ENCODE data around the gene NYNRIN. TPM values are rescaled to one million over a fixed set of nuclear protein-coding genes. Genes with fewer than 3 reads are reported as not detected.

The NYNRIN gene
- total and polyA plus RNA-seq, 5 donors from 2014 or later, result 0.02 to 0.22 TPM; not detected in 3

- DNase-seq (no peak), ATAC-seq (ENCODE audit: low read depth in 2 of 2) (no peak)
- Mint-ChIP-seq H3K27me3 (peaks cover 34% of the 10 kb centered on the region), H3K27ac (no peak overlapping the region), H3K36me3 (no peaks in the 10 kb centered on the region), H3K9me3 (peaks cover 0 to 2% (median 0%) of the 10 kb centered on the region in 7 donors), H3K4me1 (no peaks in the 10 kb centered on the region), H3K4me3 (no peak overlapping the region)
- no peaks in the 10 kb centered on the region for H3K9me3 ChIP-seq (ENCODE audit: control insufficient read depth in 2 of 2, low read length in 2 of 2)
- no peak overlapping the region for H3K27ac ChIP-seq (ENCODE audit: insufficient read depth, low read length, poor library complexity, severe bottlenecking)
- no peaks in the 10 kb centered on the region for H3K36me3 ChIP-seq (ENCODE audit: control insufficient read depth, insufficient read depth, low read length)
- H3K4me3 ChIP-seq (ENCODE audit: low read depth, low read length), result no peak overlapping the region
- peaks cover 2% of the 10 kb centered on the region for H3K27me3 ChIP-seq (ENCODE audit: control insufficient read depth, insufficient read depth, low read length)
- H3K4me1 ChIP-seq (ENCODE audit: control insufficient read depth, insufficient read depth, low read length, poor library complexity, severe bottlenecking), result no peaks in the 10 kb centered on the region
These were observed 16.1 kb downstream of the NYNRIN start for GRCh38 chr14:24414732-24415420.

- no peak overlapping the region for H3K27ac Mint-ChIP-seq
- Histone ChIP-seq H3K4me1 (ENCODE audit: control insufficient read depth, insufficient read depth, low read length, poor library complexity, severe bottlenecking) (no peaks in the 10 kb centered on the region), H3K27ac (ENCODE audit: insufficient read depth, low read length, poor library complexity, severe bottlenecking) (no peak overlapping the region), H3K4me3 (ENCODE audit: low read depth, low read length) (no peak overlapping the region), H3K9me3 (ENCODE audit: control insufficient read depth in 2 of 2, low read length in 2 of 2) (no peaks in the 10 kb centered on the region), H3K27me3 (ENCODE audit: control insufficient read depth, insufficient read depth, low read length) (peaks cover 2% of the 10 kb centered on the region), H3K36me3 (ENCODE audit: control insufficient read depth, insufficient read depth, low read length) (no peaks in the 10 kb centered on the region)
- H3K9me3 Mint-ChIP-seq, result peaks cover 0 to 2% (median 0%) of the 10 kb centered on the region in 7 donors
- DNase-seq (no peak), ATAC-seq (ENCODE audit: low read depth in 2 of 2) (no peak)
- no peaks in the 10 kb centered on the region for H3K36me3 Mint-ChIP-seq
- peaks cover 34% of the 10 kb centered on the region for H3K27me3 Mint-ChIP-seq
- no peaks in the 10 kb centered on the region for H3K4me1 Mint-ChIP-seq
- H3K4me3 Mint-ChIP-seq, result no peak overlapping the region
These were observed 16.8 kb downstream of the NYNRIN start for GRCh38 chr14:24415421-24416253.

GRCh38 chr14:24416254-24416931, 17.6 kb downstream of the NYNRIN start:
- no peak for DNase-seq
- H3K36me3 ChIP-seq (ENCODE audit: control insufficient read depth, insufficient read depth, low read length), result no peaks in the 10 kb centered on the region
- Mint-ChIP-seq H3K27ac (no peak overlapping the region), H3K27me3 (peaks cover 38% of the 10 kb centered on the region), H3K4me3 (no peak overlapping the region), H3K4me1 (no peaks in the 10 kb centered on the region), H3K36me3 (no peaks in the 10 kb centered on the region), H3K9me3 (peaks cover 0 to 2% (median 0%) of the 10 kb centered on the region in 7 donors)
- H3K4me1 ChIP-seq (ENCODE audit: control insufficient read depth, insufficient read depth, low read length, poor library complexity, severe bottlenecking), result no peaks in the 10 kb centered on the region
- H3K27ac ChIP-seq (ENCODE audit: insufficient read depth, low read length, poor library complexity, severe bottlenecking), result no peak overlapping the region
- no peak overlapping the region for H3K4me3 ChIP-seq (ENCODE audit: low read depth, low read length)
- no peaks in the 10 kb centered on the region for H3K9me3 ChIP-seq (ENCODE audit: control insufficient read depth in 2 of 2, low read length in 2 of 2)
- H3K27me3 ChIP-seq (ENCODE audit: control insufficient read depth, insufficient read depth, low read length), result peaks cover 2% of the 10 kb centered on the region
- ATAC-seq (ENCODE audit: low read depth in 2 of 2), result no peak

GRCh38 chr14:24416932-24417619, 18.3 kb downstream of the NYNRIN start:
- DNase-seq (no peak), ATAC-seq (ENCODE audit: low read depth in 2 of 2) (no peak)
- peaks cover 2% of the 10 kb centered on the region for H3K27me3 ChIP-seq (ENCODE audit: control insufficient read depth, insufficient read depth, low read length)
- Mint-ChIP-seq H3K27ac (no peak overlapping the region), H3K36me3 (no peaks in the 10 kb centered on the region), H3K4me1 (no peaks in the 10 kb centered on the region), H3K27me3 (peaks cover 38% of the 10 kb centered on the region), H3K4me3 (no peak overlapping the region), H3K9me3 (peaks cover 0 to 2% (median 0%) of the 10 kb centered on the region in 7 donors)
- no peak overlapping the region for H3K27ac ChIP-seq (ENCODE audit: insufficient read depth, low read length, poor library complexity, severe bottlenecking)
- H3K9me3 ChIP-seq (ENCODE audit: control insufficient read depth in 2 of 2, low read length in 2 of 2), result no peaks in the 10 kb centered on the region
- H3K4me1 ChIP-seq (ENCODE audit: control insufficient read depth, insufficient read depth, low read length, poor library complexity, severe bottlenecking), result no peaks in the 10 kb centered on the region
- no peak overlapping the region for H3K4me3 ChIP-seq (ENCODE audit: low read depth, low read length)
- H3K36me3 ChIP-seq (ENCODE audit: control insufficient read depth, insufficient read depth, low read length), result no peaks in the 10 kb centered on the region

GRCh38 chr14:24417832-24418491, 19.2 kb downstream of the NYNRIN start:
- H3K27me3 Mint-ChIP-seq, result peaks cover 32% of the 10 kb centered on the region
- no peak for DNase-seq

GRCh38 chr14:24418492-24418873, 19.7 kb downstream of the NYNRIN start:
- H3K9me3 ChIP-seq (ENCODE audit: control insufficient read depth in 2 of 2, low read length in 2 of 2), result no peaks in the 10 kb centered on the region
- H3K9me3 Mint-ChIP-seq, result peaks cover 0 to 2% (median 0%) of the 10 kb centered on the region in 7 donors
- H3K4me3 Mint-ChIP-seq, result no peak overlapping the region
- H3K36me3 Mint-ChIP-seq, result no peaks in the 10 kb centered on the region
- H3K27ac ChIP-seq (ENCODE audit: insufficient read depth, low read length, poor library complexity, severe bottlenecking), result no peak overlapping the region
- DNase-seq (no peak), ATAC-seq (ENCODE audit: low read depth in 2 of 2) (no peak)
- H3K36me3 ChIP-seq (ENCODE audit: control insufficient read depth, insufficient read depth, low read length), result no peaks in the 10 kb centered on the region
- no peak overlapping the region for H3K27ac Mint-ChIP-seq
- peaks cover 2% of the 10 kb centered on the region for H3K27me3 ChIP-seq (ENCODE audit: control insufficient read depth, insufficient read depth, low read length)
- no peaks in the 10 kb centered on the region for H3K4me1 ChIP-seq (ENCODE audit: control insufficient read depth, insufficient read depth, low read length, poor library complexity, severe bottlenecking)
- H3K4me3 ChIP-seq (ENCODE audit: low read depth, low read length), result no peak overlapping the region
- H3K4me1 Mint-ChIP-seq, result no peaks in the 10 kb centered on the region
- peaks cover 32% of the 10 kb centered on the region for H3K27me3 Mint-ChIP-seq

More at GRCh38 chr14:24417832-24418491, 19.2 kb downstream of the NYNRIN start:
- H3K27ac ChIP-seq (ENCODE audit: insufficient read depth, low read length, poor library complexity, severe bottlenecking), result no peak overlapping the region
- H3K9me3 ChIP-seq (ENCODE audit: control insufficient read depth in 2 of 2, low read length in 2 of 2), result no peaks in the 10 kb centered on the region
- Mint-ChIP-seq H3K9me3 (peaks cover 0 to 2% (median 0%) of the 10 kb centered on the region in 7 donors), H3K27ac (no peak overlapping the region), H3K4me1 (no peaks in the 10 kb centered on the region), H3K4me3 (no peak overlapping the region), H3K36me3 (no peaks in the 10 kb centered on the region)
- no peak for ATAC-seq (ENCODE audit: low read depth in 2 of 2)
- H3K4me3 ChIP-seq (ENCODE audit: low read depth, low read length), result no peak overlapping the region
- H3K36me3 ChIP-seq (ENCODE audit: control insufficient read depth, insufficient read depth, low read length), result no peaks in the 10 kb centered on the region
- no peaks in the 10 kb centered on the region for H3K4me1 ChIP-seq (ENCODE audit: control insufficient read depth, insufficient read depth, low read length, poor library complexity, severe bottlenecking)
- H3K27me3 ChIP-seq (ENCODE audit: control insufficient read depth, insufficient read depth, low read length), result peaks cover 2% of the 10 kb centered on the region

GRCh38 chr14:24422261-24422660, 23.5 kb downstream of the NYNRIN start:
- peaks cover 2% of the 10 kb centered on the region for H3K27me3 ChIP-seq (ENCODE audit: control insufficient read depth, insufficient read depth, low read length)
- no peaks in the 10 kb centered on the region for H3K36me3 ChIP-seq (ENCODE audit: control insufficient read depth, insufficient read depth, low read length)
- H3K4me3 ChIP-seq (ENCODE audit: low read depth, low read length), result no peak overlapping the region
- no peaks in the 10 kb centered on the region for H3K9me3 ChIP-seq (ENCODE audit: control insufficient read depth in 2 of 2, low read length in 2 of 2)
- Mint-ChIP-seq H3K9me3 (no peaks in the 10 kb centered on the region), H3K4me1 (peaks cover 0 to 24% (median 17%) of the 10 kb centered on the region in 4 donors), H3K27me3 (peaks cover 19% of the 10 kb centered on the region), H3K27ac (no peak overlapping the region), H3K36me3 (no peaks in the 10 kb centered on the region), H3K4me3 (no peak overlapping the region)
- peaks cover 4% of the 10 kb centered on the region for H3K4me1 ChIP-seq (ENCODE audit: control insufficient read depth, insufficient read depth, low read length, poor library complexity, severe bottlenecking)
- DNase-seq (no peak), ATAC-seq (ENCODE audit: low read depth in 2 of 2) (no peak)
- H3K27ac ChIP-seq (ENCODE audit: insufficient read depth, low read length, poor library complexity, severe bottlenecking), result no peak overlapping the region

Measured in CD4-positive, CD25-positive, alpha-beta regulatory T cell (primary cell).